Body of pancreas (tissue), 4 donors: Measurements from ENCODE around the gene CD164. TPM values are rescaled to one million over a fixed set of nuclear protein-coding genes. Genes with fewer than 3 reads are reported as not detected.
"Not testable (repeated sequence)": the region's sequence is repeated elsewhere in the genome, so short reads cannot be mapped to it uniquely, and the experiment has no call there.

Experiments
- ATAC-seq: fragments of 150-250 bp; one replicate; pipeline ENCODE4 v1.9.1; 2016
- DNase-seq, 4 donors: peaks; one replicate each; pipeline ENCODE4 v3.0.0-alpha.2; 2019
- H3K27ac ChIP-seq, 4 donors: fragments of 200-600 bp; sonication (generic); 1 replicate in 3 of 4; 2 replicates in 1 of 4; pipeline versions ENCODE4 v1.5.1 to v1.6.1; 2016 to 2019; ENCODE audit warnings: mild to moderate bottlenecking in 1 of 4, mixed read lengths in 1 of 4, moderate library complexity in 1 of 4
- H3K27me3 ChIP-seq, 2 donors: fragments of 200-600 bp; sonication (generic); one replicate each; pipeline ENCODE4 v1.6.0; 2016; ENCODE audit warnings: mild to moderate bottlenecking in 1 of 2
- H3K36me3 ChIP-seq, 2 donors: fragments of 200-600 bp; sonication (generic); replicated peaks in 1 of 2; 2 replicates each; pipeline ENCODE4 v1.5.1; 2016; ENCODE audit warnings: low read depth in 2 of 2; ENCODE audit not compliant: insufficient read depth in 1 of 2
- H3K4me1 ChIP-seq: fragments of 200-600 bp; sonication (generic); one replicate; pipeline ENCODE4 v1.6.0; 2016
- H3K4me3 ChIP-seq, 2 donors: fragments of 200-600 bp; sonication (generic); 1 replicate in 1 of 2; 2 replicates in 1 of 2; pipeline ENCODE4 v1.5.1; 2016 to 2019
- H3K9me3 ChIP-seq, 3 donors: fragments of 200-600 bp; sonication (generic); 1 replicate in 2 of 3; 2 replicates in 1 of 3; pipeline ENCODE4 v1.5.1; 2016
- CTCF ChIP-seq, 7 experiments: fragments of 450-650 bp in 4 of 7; fragments of 200-600 bp in 3 of 7; sonication (generic) in 3 of 7; IDR thresholded peaks; one replicate each; pipeline ENCODE4 v1.5.1; 2016 to 2019; ENCODE audit warnings: antibody characterized with exemption in 7 of 7
- POLR2A ChIP-seq, 3 donors: fragments of 450-650 bp; IDR thresholded peaks; one replicate each; pipeline ENCODE4 v1.6.1; 2016; ENCODE audit warnings: antibody characterized with exemption in 3 of 3, mild to moderate bottlenecking in 2 of 3
- WGBS, 2 donors: methylation state at CpG; one replicate each; pipeline ENCODE4 v1.1.5; 2017; 5-methylcytosine and 5-hydroxymethylcytosine counted together
- intact Hi-C: fragments of 100-400 bp; cut with DNase I; formaldehyde crosslinking; loops from one replicate; pipeline ENCODE4 v1.15.1; 2023
- total RNA-seq, 2 donors: library from RNA; depleted of rRNA; stranded (reverse); fragments of >200 nt; gene quantifications; one replicate each; pipeline ENCODE4 v1.1.0, GENCODE V29; 2016

CD164 gene
- total RNA-seq, 2 donors from 2014 or later, result 97.9 to 183 TPM

GRCh38 chr6:109336221-109336961 lies 45.9 kb downstream of the CD164 start:
- peak overlapping the region in 2 of 4 donors; percentile 22 to 24 for H3K27ac ChIP-seq
- H3K4me1 ChIP-seq, result peaks cover 26% of the 10 kb centered on the region
- intact Hi-C loops, result no loop called here
- no peak overlapping the region for H3K4me3 ChIP-seq
- ATAC-seq (peak; percentile 84), DNase-seq (peak; percentile 64 to 81 (median 71))
- 4 to 13% methylated on average over 3 of the region's 3 CpGs for whole genome bisulfite sequencing, 2 donors
- TF ChIP-seq POLR2A (IDR thresholded peaks at IDR 0.05), result no peak
- no peak for TF ChIP-seq CTCF (IDR thresholded peaks at IDR 0.05)
- no peaks in the 10 kb centered on the region for H3K9me3 ChIP-seq
- no peaks in the 10 kb centered on the region for H3K36me3 ChIP-seq
- H3K27me3 ChIP-seq, result no peaks in the 10 kb centered on the region

GRCh38 chr6:109333870-109334269 lies 48.4 kb downstream of the CD164 start:
- intact Hi-C loops, H3K4me3 ChIP-seq, ATAC-seq, DNase-seq, H3K36me3 ChIP-seq, H3K27me3 ChIP-seq, H3K27ac ChIP-seq, H3K9me3 ChIP-seq: not testable (repeated sequence)
- peaks cover 14% of the 10 kb centered on the region for H3K4me1 ChIP-seq
- 88 to 100% methylated on average over 1 of the region's 1 CpG for WGBS, 2 donors

- Histone ChIP-seq H3K9me3 (no peaks in the 10 kb centered on the region), H3K4me3 (no peak overlapping the region), H3K27me3 (no peaks in the 10 kb centered on the region), H3K27ac (no peak overlapping the region), H3K36me3 (no peaks in the 10 kb centered on the region), H3K4me1 (peaks cover 14% of the 10 kb centered on the region)
- WGBS, 2 donors, result 40 to 72% methylated on average over 1 to 2 of the region's 2 CpGs
- ATAC-seq (no peak), DNase-seq (no peak)
- no peak for TF ChIP-seq POLR2A (IDR thresholded peaks at IDR 0.05)
- no peak for TF ChIP-seq CTCF (IDR thresholded peaks at IDR 0.05)
- intact Hi-C loops, result no loop called here
These were observed 49.5 kb downstream of the CD164 start for GRCh38 chr6:109332748-109333147.

GRCh38 chr6:109331081-109331480 lies 51.2 kb downstream of the CD164 start:
- no peak overlapping the region for H3K27ac ChIP-seq
- no peak for ATAC-seq
- H3K27me3 ChIP-seq, result no peaks in the 10 kb centered on the region
- no peak for DNase-seq
- intact Hi-C loops, result no loop called here
- TF ChIP-seq POLR2A (IDR thresholded peaks at IDR 0.05) (no peak), CTCF (IDR thresholded peaks at IDR 0.05) (no peak)
- peaks cover 1% of the 10 kb centered on the region for H3K4me1 ChIP-seq
- H3K9me3 ChIP-seq, result no peaks in the 10 kb centered on the region
- no peak overlapping the region for H3K4me3 ChIP-seq
- H3K36me3 ChIP-seq, result no peaks in the 10 kb centered on the region

- 74 to 83% methylated on average over 2 of the region's 2 CpGs for WGBS, 2 donors
- Histone ChIP-seq H3K36me3 (no peaks in the 10 kb centered on the region), H3K4me1 (no peaks in the 10 kb centered on the region), H3K9me3 (no peaks in the 10 kb centered on the region), H3K27me3 (no peaks in the 10 kb centered on the region), H3K4me3 (no peak overlapping the region), H3K27ac (no peak overlapping the region)
- ATAC-seq (no peak), DNase-seq (no peak)
- intact Hi-C loops, result no loop called here
- TF ChIP-seq POLR2A (IDR thresholded peaks at IDR 0.05) (no peak), CTCF (IDR thresholded peaks at IDR 0.05) (no peak)
These were observed 52.0 kb downstream of the CD164 start for GRCh38 chr6:109330263-109330662.
